Testis (tissue), 3 donors: ENCODE measurements around the gene NUMB. TPM values are rescaled to one million over a fixed set of nuclear protein-coding genes. Genes with fewer than 3 reads are reported as not detected.

Experiments used
- DNase-seq: peaks from one replicate; pipeline ENCODE4 v3.0.0-alpha.2; 2019
- H3K27ac ChIP-seq, 2 donors: fragments of 200-600 bp; sonication (generic); one replicate each; pipeline ENCODE4 v1.5.1; 2019
- H3K27me3 ChIP-seq: fragments of 200-600 bp; sonication (generic); one replicate; pipeline ENCODE4 v1.5.1; 2019
- H3K36me3 ChIP-seq: fragments of 200-600 bp; sonication (generic); one replicate; pipeline ENCODE4 v1.5.1; 2017; ENCODE audit warnings: low read depth; ENCODE audit errors: missing control alignments
- H3K4me1 ChIP-seq: fragments of 200-600 bp; sonication (generic); one replicate; pipeline ENCODE4 v1.5.1; 2019
- H3K4me3 ChIP-seq, 2 donors: fragments of 200-600 bp; sonication (generic); one replicate each; pipeline ENCODE4 v1.5.1; 2017 to 2019
- H3K9me3 ChIP-seq: fragments of 200-600 bp; sonication (generic); one replicate; pipeline ENCODE4 v1.5.1; 2017
- CTCF ChIP-seq, 3 experiments: fragments of 450-650 bp in 2 of 3; fragments of 200-600 bp in 1 of 3; sonication (generic) in 1 of 3; IDR thresholded peaks; one replicate each; pipeline ENCODE4 v1.5.1; 2016 to 2019; ENCODE audit warnings: antibody characterized with exemption in 3 of 3, mild to moderate bottlenecking in 2 of 3, moderate library complexity in 1 of 3
- POLR2A ChIP-seq: fragments of 450-650 bp; IDR thresholded peaks from one replicate; pipeline ENCODE4 v1.6.1; 2017; ENCODE audit warnings: antibody characterized with exemption, mild to moderate bottlenecking, moderate library complexity
- whole genome bisulfite sequencing, 2 donors: methylation state at CpG; one replicate each; pipeline ENCODE4 v1.1.5; 2018; 5-methylcytosine and 5-hydroxymethylcytosine counted together
- intact Hi-C: fragments of 100-400 bp; cut with DNase I; formaldehyde crosslinking; loops from one replicate; pipeline ENCODE4 v1.15.1; 2023; ENCODE audit warnings: low total_unique reads
- polyA plus RNA-seq: library from polyadenylated mRNA; stranded (reverse); fragments of 350-450 nt; fragmentation: Illumina TruSeq; extraction: RNeasy Lipid Tissue Mini Kit (QIAGEN cat#74804); gene quantifications from one replicate; pipeline ENCODE4 v1.2.3, GENCODE V29; 2014; ENCODE audit warnings: low read depth, low replicate concordance; ENCODE audit not compliant: insufficient read depth
- total RNA-seq, 2 donors: library from RNA; depleted of rRNA; stranded (reverse); fragments of >200 nt; gene quantifications; one replicate each; pipeline ENCODE4 v1.2.3, GENCODE V29; 2016

The NUMB gene
- total and polyA plus RNA-seq, 3 donors from 2014 or later = 60.3 to 78.7 (median 69.7) TPM

DNA sequence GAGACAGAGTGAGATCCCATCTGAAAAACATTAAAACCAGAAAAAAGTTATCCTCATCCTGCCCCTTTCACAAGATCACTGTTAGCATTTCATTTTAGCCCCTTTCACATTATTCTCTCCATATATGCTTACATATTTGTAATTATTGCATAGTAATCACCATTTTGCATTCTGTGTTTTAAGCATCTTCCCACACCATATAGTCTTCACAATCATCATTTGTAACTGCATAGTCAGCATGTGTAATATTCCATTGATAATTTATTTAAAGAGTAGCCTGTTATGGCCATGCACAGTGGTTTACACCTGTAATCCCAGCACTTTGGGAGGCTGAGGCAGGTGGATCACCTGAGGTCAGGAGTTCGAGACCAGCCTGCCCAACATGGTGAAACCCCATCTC lies 209.2 kb downstream of the NUMB start:
- Histone ChIP-seq H3K36me3 (no peaks in the 10 kb centered on the region), H3K27me3 (no peaks in the 10 kb centered on the region), H3K4me3 (no peak overlapping the region), H3K27ac (no peak overlapping the region), H3K4me1 (no peaks in the 10 kb centered on the region), H3K9me3 (no peaks in the 10 kb centered on the region)
- intact Hi-C loops = loop anchor here (10.0 kb wide), 1 partner anchor 646 kb away; no protein-coding TSS in a partner anchor
- TF ChIP-seq POLR2A = no peak
- no peak for TF ChIP-seq CTCF (IDR thresholded peaks at IDR 0.05)
- no peak for DNase-seq
- WGBS, 2 donors = 92 to 100% methylated on average over 1 of the region's 1 CpG

DNA sequence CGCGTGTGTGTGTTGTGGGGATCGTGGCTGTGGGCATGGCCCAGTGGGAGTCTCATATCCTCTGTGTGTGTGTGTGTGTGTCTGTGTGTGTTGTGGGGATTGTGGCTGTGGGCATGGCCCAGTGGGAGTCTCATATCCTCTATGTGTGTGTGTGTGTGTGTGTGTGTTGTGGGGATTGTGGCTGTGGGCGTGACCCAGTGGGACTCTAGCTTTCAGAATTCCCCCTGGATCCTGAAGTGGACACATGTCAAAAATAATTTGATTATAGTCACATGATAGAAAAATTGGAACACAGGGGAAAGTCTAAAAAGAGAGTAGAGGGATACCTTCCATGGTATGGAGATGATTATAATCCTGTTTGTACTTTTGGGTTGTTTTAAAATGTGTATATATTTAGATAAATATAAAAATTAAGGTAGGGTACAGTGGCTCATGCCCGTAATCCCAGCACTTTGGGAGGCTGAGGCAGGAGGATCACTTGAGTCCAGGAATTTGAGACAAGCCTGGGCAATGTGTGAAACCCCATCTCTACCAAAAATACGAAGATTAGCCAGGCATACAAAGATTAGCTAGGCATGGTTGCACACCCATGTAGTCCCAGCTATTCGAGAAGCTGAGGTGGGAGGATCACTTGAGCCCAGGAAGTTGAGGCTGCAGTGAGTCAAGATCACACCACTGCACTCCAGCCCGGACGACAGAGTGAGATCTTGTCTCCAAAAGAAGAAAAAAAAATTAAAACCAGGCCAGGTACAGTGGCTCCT lies 210.1 kb downstream of the NUMB start:
- Histone ChIP-seq H3K4me1 (no peaks in the 10 kb centered on the region), H3K27ac (no peak overlapping the region), H3K36me3 (no peaks in the 10 kb centered on the region), H3K9me3 (no peaks in the 10 kb centered on the region), H3K4me3 (no peak overlapping the region), H3K27me3 (no peaks in the 10 kb centered on the region)
- TF ChIP-seq CTCF (IDR thresholded peaks at IDR 0.05) (no peak), POLR2A (no peak)
- intact Hi-C loops = loop anchor here (10.0 kb wide), 1 partner anchor 647 kb away; no protein-coding TSS in a partner anchor
- 73 to 76% methylated on average over 9 of the region's 9 CpGs for WGBS, 2 donors
- DNase-seq = no peak

GRCh38 chr14:73246387-73247150 lies 211.8 kb downstream of the NUMB start:
- 54 to 64% methylated on average over 18 of the region's 18 CpGs for whole genome bisulfite sequencing, 2 donors
- Histone ChIP-seq H3K27ac (no peak overlapping the region), H3K9me3 (no peaks in the 10 kb centered on the region), H3K27me3 (no peaks in the 10 kb centered on the region), H3K4me1 (no peaks in the 10 kb centered on the region), H3K4me3 (peak overlapping the region in 1 of 2 donors; percentile 53), H3K36me3 (no peaks in the 10 kb centered on the region)
- DNase-seq = no peak
- TF ChIP-seq POLR2A (no peak), CTCF (IDR thresholded peaks at IDR 0.05) (no peak)
- intact Hi-C loops = loop anchor here (10.0 kb wide), 1 partner anchor 648 kb away; no protein-coding TSS in a partner anchor

- DNase-seq = no peak
- Histone ChIP-seq H3K27me3 (no peaks in the 10 kb centered on the region), H3K4me3 (peak overlapping the region; percentile 34 to 53), H3K36me3 (no peaks in the 10 kb centered on the region), H3K9me3 (no peaks in the 10 kb centered on the region), H3K27ac (no peak overlapping the region), H3K4me1 (peaks cover 3% of the 10 kb centered on the region)
- WGBS, 2 donors = 38% methylated on average over 32 to 33 of the region's 64 CpGs
- TF ChIP-seq CTCF (IDR thresholded peaks at IDR 0.05) = no peak
- TF ChIP-seq POLR2A = no peak
- intact Hi-C loops = loop anchor here (10.0 kb wide), 1 partner anchor 649 kb away; no protein-coding TSS in a partner anchor
These were observed 212.6 kb downstream of the NUMB start for GRCh38 chr14:73245480-73246325.
